Muscle of leg (tissue), 11 donors: Measurements from ENCODE around the gene MRPL58. TPM values are rescaled to one million over a fixed set of nuclear protein-coding genes. Genes with fewer than 3 reads are reported as not detected.
"Not testable (repeated sequence)": the region's sequence is repeated elsewhere in the genome, so short reads cannot be mapped to it uniquely, and the experiment has no call there.

Experiments used
- DNase-seq: peaks from one replicate; pipeline ENCODE4 v3.0.0; 2013
- H3K27ac ChIP-seq: one replicate; pipeline ENCODE4 v1.5.1; 2013; ENCODE audit warnings: mild to moderate bottlenecking, low read length, control low read depth
- H3K27me3 ChIP-seq: one replicate; pipeline ENCODE4 v1.6.1; 2013; ENCODE audit warnings: low read length; ENCODE audit not compliant: control insufficient read depth, insufficient read depth
- H3K36me3 ChIP-seq: one replicate; pipeline ENCODE4 v1.6.1; 2013; ENCODE audit warnings: low read length; ENCODE audit not compliant: control insufficient read depth, insufficient read depth
- H3K4me1 ChIP-seq: one replicate; pipeline ENCODE4 v1.6.1; 2013; ENCODE audit warnings: low read length; ENCODE audit not compliant: control insufficient read depth, insufficient read depth
- H3K4me3 ChIP-seq: one replicate; pipeline ENCODE4 v1.5.1; 2013; ENCODE audit warnings: low read length, control low read depth
- H3K9me3 ChIP-seq: replicated peaks from 2 replicates; pipeline ENCODE4 v1.6.1; 2013; ENCODE audit warnings: low read depth, low read length; ENCODE audit not compliant: control insufficient read depth
- WGBS: methylation state at CpG from one replicate; pipeline ENCODE4 v1.1.5; 2013; ENCODE audit warnings: missing lambda C conversion rate; ENCODE audit not compliant: insufficient coverage; 5-methylcytosine and 5-hydroxymethylcytosine counted together
- polyA plus RNA-seq, 8 donors: library from polyadenylated mRNA; unstranded; fragments of 120-200 nt; gene quantifications; one replicate each; pipeline versions ENCODE4 v1.2.1 to v1.2.3, GENCODE V29; 2013; ENCODE audit warnings: inconsistent platforms in 1 of 8, low replicate concordance in 1 of 8; ENCODE audit not compliant: insufficient read length in 8 of 8, insufficient read depth in 1 of 8
- total RNA-seq: library from RNA; stranded (reverse); fragments of 120-200 nt; gene quantifications from one replicate; pipeline ENCODE4 v1.2.4, GENCODE V29; 2013

The MRPL58 gene
- total and polyA plus RNA-seq, 9 donors, result 17.6 to 34.0 (median 21.2) TPM

- H3K27me3 ChIP-seq, result no peaks in the 10 kb centered on the region
- peaks cover 12% of the 10 kb centered on the region for H3K4me1 ChIP-seq
- H3K27ac ChIP-seq, result no peak overlapping the region
- no peaks in the 10 kb centered on the region for H3K9me3 ChIP-seq
- no CpG with 5 or more reads among the region's 7 CpGs for WGBS
- DNase-seq, result no peak
- peaks cover 35% of the 10 kb centered on the region for H3K36me3 ChIP-seq
- no peak overlapping the region for H3K4me3 ChIP-seq
Observed at GRCh38 chr17:75044716-75045115, 32.2 kb downstream of the MRPL58 start.

- not testable (repeated sequence) for H3K9me3 ChIP-seq, DNase-seq, H3K27me3 ChIP-seq
- Histone ChIP-seq H3K4me3 (peak overlapping the region; percentile 100), H3K36me3 (peaks cover 27% of the 10 kb centered on the region), H3K27ac (peak overlapping the region; percentile 99), H3K4me1 (peaks cover 12% of the 10 kb centered on the region)
- WGBS, result 0% methylated on average over 13 of the region's 25 CpGs
Observed at GRCh38 chr17:75045946-75046406, 33.5 kb downstream of the MRPL58 start.

GRCh38 chr17:75046407-75047289 is 34.2 kb downstream of the MRPL58 start, which contains the start of the genes ATP5PD and KCTD2:
Gene ATP5PD (minus strand): TSS chr17:75046969. CDS start chr17:75042650, 4,319 bp downstream.
Gene KCTD2 (plus strand): TSS chr17:75047225. CDS start chr17:75047251, 26 bp downstream.
- peak; percentile 99 for DNase-seq
- no peaks in the 10 kb centered on the region for H3K27me3 ChIP-seq
- under 1% methylated on average over 58 of the region's 72 CpGs for WGBS
- no peaks in the 10 kb centered on the region for H3K9me3 ChIP-seq
- peak within 1 kb of the TSS; percentile 100 for H3K4me3 ChIP-seq
- peaks cover 12% of the 10 kb centered on the region for H3K4me1 ChIP-seq
- H3K36me3 ChIP-seq, result peaks cover 21% of the 10 kb centered on the region
- H3K27ac ChIP-seq, result peak within 1 kb of the TSS; percentile 99

GRCh38 chr17:75047398-75048098 is 35.1 kb downstream of the MRPL58 start:
- Histone ChIP-seq H3K4me3 (peak overlapping the region; percentile 100), H3K27ac (peak overlapping the region; percentile 83), H3K27me3 (no peaks in the 10 kb centered on the region), H3K36me3 (peaks cover 20% of the 10 kb centered on the region), H3K4me1 (peaks cover 12% of the 10 kb centered on the region), H3K9me3 (no peaks in the 10 kb centered on the region)
- 0% methylated on average over 38 of the region's 38 CpGs for WGBS
- peak; percentile 70 for DNase-seq

- peak; percentile 71 for DNase-seq
- peak overlapping the region; percentile 83 for H3K27ac ChIP-seq
- H3K4me1 ChIP-seq, result peaks cover 12% of the 10 kb centered on the region
- no peaks in the 10 kb centered on the region for H3K9me3 ChIP-seq
- peak overlapping the region; percentile 100 for H3K4me3 ChIP-seq
- WGBS, result 38% methylated on average over 1 of the region's 5 CpGs
- H3K36me3 ChIP-seq, result peaks cover 26% of the 10 kb centered on the region
- no peaks in the 10 kb centered on the region for H3K27me3 ChIP-seq
Observed at GRCh38 chr17:75048249-75048878, 35.9 kb downstream of the MRPL58 start.

GRCh38 chr17:75049057-75049456 is 36.6 kb downstream of the MRPL58 start:
- no peak overlapping the region for H3K4me3 ChIP-seq
- H3K4me1 ChIP-seq, result peaks cover 12% of the 10 kb centered on the region
- no peaks in the 10 kb centered on the region for H3K27me3 ChIP-seq
- H3K27ac ChIP-seq, result peak overlapping the region; percentile 38
- no peak for DNase-seq
- H3K9me3 ChIP-seq, result no peaks in the 10 kb centered on the region
- H3K36me3 ChIP-seq, result peaks cover 32% of the 10 kb centered on the region
- 63% methylated on average over 1 of the region's 5 CpGs for WGBS

GRCh38 chr17:75049706-75050105 is 37.2 kb downstream of the MRPL58 start:
- no peaks in the 10 kb centered on the region for H3K27me3 ChIP-seq

GRCh38 chr17:75051941-75052340 is 39.5 kb downstream of the MRPL58 start:
- Histone ChIP-seq H3K9me3 (no peaks in the 10 kb centered on the region), H3K4me3 (no peak overlapping the region), H3K4me1 (peaks cover 12% of the 10 kb centered on the region), H3K27me3 (no peaks in the 10 kb centered on the region), H3K27ac (no peak overlapping the region), H3K36me3 (peaks cover 47% of the 10 kb centered on the region)
- WGBS, result 80% methylated on average over 2 of the region's 2 CpGs
- no peak for DNase-seq

More at GRCh38 chr17:75049706-75050105, 37.2 kb downstream of the MRPL58 start:
- no peak for DNase-seq
- Histone ChIP-seq H3K27ac (no peak overlapping the region), H3K4me3 (no peak overlapping the region), H3K9me3 (no peaks in the 10 kb centered on the region), H3K36me3 (peaks cover 37% of the 10 kb centered on the region), H3K4me1 (peaks cover 12% of the 10 kb centered on the region)

- Histone ChIP-seq H3K36me3 (peaks cover 56% of the 10 kb centered on the region), H3K27me3 (no peaks in the 10 kb centered on the region), H3K4me1 (peaks cover 19% of the 10 kb centered on the region), H3K4me3 (no peak overlapping the region), H3K27ac (peak overlapping the region; percentile 39), H3K9me3 (no peaks in the 10 kb centered on the region)
- 57% methylated on average over 20 of the region's 25 CpGs for WGBS
- DNase-seq, result peak; percentile 92
Observed at GRCh38 chr17:75059369-75060345, 47.2 kb downstream of the MRPL58 start.
